RPMI7951 (cell line): ENCODE results near the gene HOXB3. TPM values are rescaled to one million over a fixed set of nuclear protein-coding genes. Genes with fewer than 3 reads are reported as not detected.
"Not testable (repeated sequence)": the region's sequence is repeated elsewhere in the genome, so short reads cannot be mapped to it uniquely, and the experiment has no call there.

Experiments used
- DNase-seq: peaks from one replicate; pipeline ENCODE4 v3.0.0-alpha.2; 2012; ENCODE audit warnings: low read depth
- total RNA-seq: library from RNA; depleted of rRNA; stranded (reverse); fragments of >200 nt; shearing (Covaris generic); gene quantifications from 2 replicates; pipeline ENCODE4 v1.2.3, GENCODE V29; 2014

The HOXB3 gene
- total RNA-seq, 1 experiment from 2014 or later, result 7.9 TPM

GRCh38 chr17:48545539-48545938, 44.5 kb downstream of the HOXB3 start:
- no peak for DNase-seq

GRCh38 chr17:48545022-48545375, 45.0 kb downstream of the HOXB3 start, which contains the start of gene HOXB2:
HOXB2 (minus strand) TSS chr17:48545109; CDS start chr17:48544911, 198 bp downstream.
- peak; percentile 61 for DNase-seq

- DNase-seq, result peak; percentile 83
These were observed 45.6 kb downstream of the HOXB3 start for GRCh38 chr17:48544349-48545021.

DNA sequence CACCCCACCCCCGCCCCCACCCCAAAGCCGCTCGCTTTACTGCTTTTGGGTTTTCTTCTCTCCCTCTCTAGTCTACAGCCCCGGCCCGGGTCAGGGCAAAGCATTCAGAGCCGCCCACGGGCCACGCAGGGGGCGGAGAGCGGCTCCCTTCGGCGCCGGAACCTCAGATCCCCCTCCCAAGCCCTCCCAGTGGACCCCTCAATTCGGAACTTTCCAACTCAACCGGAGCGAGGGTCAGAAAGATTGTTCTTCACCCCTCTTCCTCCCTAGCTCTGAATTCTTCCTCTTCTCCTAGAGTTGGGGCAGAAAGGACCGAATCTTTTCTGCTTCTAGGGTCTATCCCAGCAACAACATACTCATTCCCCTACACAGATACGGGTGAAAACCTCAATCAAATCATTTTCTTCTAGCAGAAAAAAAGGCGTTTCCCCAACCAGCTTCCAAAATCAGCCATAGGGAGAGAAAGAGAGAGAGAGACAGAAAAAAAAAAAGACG, 46.1 kb downstream of the HOXB3 start:
- DNase-seq, result no peak

DNA sequence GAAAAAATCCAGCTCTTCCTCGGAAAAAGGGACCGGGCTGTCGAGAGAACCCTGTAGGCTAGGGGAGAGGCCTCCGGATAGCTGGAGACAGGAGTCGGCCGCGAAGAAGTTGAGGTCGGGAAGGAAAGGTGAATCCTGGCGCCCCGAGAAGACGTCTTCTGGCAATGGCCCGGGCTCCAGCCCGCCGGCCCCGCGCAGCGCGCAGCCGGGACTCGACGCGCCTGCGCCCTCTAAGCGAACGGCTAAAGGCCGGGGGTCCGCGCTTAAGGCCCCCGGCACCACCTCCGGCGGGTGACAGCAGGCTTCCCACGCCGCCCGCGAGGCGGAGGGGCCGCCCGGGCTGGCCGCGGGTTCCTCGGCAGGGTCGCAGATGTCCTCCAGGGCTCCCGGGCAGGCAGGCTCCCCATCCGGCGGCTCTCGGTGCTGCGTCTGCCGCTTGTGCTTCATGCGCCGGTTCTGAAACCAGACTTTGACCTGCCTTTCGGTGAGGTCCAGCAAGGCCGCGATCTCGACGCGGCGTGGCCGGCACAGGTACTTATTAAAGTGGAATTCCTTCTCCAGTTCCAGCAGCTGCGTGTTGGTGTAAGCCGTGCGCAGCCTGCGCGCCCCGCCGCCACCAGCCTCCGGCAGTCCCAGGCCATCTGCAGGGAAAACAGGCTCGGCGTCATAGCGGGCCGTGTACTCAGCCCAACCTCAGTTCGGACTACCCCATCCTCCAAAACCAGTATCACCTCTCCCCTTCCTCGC, 46.8 kb downstream of the HOXB3 start:
- DNase-seq, result peak; percentile 75

DNA sequence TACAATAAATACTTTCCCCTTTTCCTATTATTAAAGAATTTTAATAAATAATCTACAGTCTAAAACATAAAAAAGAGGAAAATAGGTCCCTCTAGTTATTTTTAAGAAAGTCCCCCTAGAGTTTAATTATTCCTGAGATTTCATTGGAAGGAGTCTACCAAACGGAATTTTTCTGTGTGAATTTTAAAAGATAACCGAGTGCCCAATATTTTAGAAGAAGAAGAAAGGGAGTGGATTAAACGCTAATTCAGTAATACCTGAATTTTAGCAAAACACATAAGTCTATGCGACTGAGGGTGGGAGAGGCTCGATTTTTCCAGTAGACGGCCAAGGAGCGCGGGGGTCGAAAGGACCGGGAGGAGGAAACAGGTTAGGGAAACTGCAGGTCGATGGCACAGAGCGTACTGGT, 47.3 kb downstream of the HOXB3 start:
- no peak for DNase-seq

DNA sequence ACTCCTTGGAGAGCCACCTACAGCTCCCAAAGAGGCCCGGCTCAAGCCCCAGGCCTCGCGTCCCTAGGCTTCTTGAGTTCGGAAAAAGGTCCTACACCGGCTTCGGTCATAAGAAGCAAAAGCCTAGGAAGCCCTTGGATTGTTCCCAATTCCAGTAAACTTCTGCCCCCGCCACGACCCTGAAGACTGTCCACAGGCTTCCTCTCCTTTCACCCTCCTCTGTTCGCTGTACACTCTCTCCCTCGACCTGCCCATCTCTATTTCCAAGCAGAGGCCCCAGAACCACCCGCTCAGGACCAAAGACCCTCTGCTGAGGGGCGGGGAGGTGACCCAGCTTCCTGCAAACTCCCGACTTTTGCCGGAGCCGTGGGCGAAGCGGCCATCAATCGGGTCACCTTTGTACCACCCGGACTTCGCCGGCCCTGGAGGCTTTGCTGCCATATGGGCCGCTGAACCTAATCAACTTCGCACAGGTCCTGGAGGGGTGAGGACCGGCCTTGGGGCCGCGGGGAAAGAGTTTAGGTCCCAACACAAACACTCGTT, 47.9 kb downstream of the HOXB3 start:
- peak; percentile 65 for DNase-seq

- peak; percentile 82 for DNase-seq
These were observed 48.4 kb downstream of the HOXB3 start for GRCh38 chr17:48541577-48542113.

- peak; percentile 13 for DNase-seq
These were observed 48.9 kb downstream of the HOXB3 start for GRCh38 chr17:48541036-48541576.

- DNase-seq, result no peak
These were observed 49.8 kb downstream of the HOXB3 start for GRCh38 chr17:48540213-48540612.

GRCh38 chr17:48539177-48539576, 50.9 kb downstream of the HOXB3 start:
- peak; percentile 89 for DNase-seq

GRCh38 chr17:48537316-48537715, 52.7 kb downstream of the HOXB3 start:
- no peak for DNase-seq

GRCh38 chr17:48535793-48536559, 54.1 kb downstream of the HOXB3 start:
- not testable (repeated sequence) for DNase-seq

- no peak for DNase-seq
These were observed 57.8 kb downstream of the HOXB3 start for GRCh38 chr17:48532261-48532660.

DNA sequence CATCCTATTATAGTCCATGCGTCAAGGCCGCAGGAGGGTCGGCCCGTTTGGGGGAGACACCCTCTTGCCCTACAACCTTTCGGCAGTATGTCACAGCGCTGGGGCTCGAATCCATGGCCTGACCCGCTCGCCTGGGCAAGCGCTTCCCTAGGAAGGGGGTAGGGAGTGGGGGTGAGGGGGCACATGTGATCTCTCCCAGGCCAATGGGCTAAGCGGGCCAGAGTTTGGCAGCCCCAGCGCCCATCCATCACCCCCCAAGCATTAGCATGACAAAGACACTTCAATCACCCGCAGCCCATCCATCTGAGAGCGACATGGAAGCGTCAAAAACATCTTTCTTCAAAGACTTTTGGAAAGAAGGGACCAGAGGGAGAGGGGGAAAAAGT, 59.2 kb downstream of the HOXB3 start, which contains the start of gene HOXB1:
Gene HOXB1, minus strand, starts transcription at position 125 of the 386 bp plus-strand sequence. Its CDS starts 107 bp downstream, at position 18.
- DNase-seq, result no peak

GRCh38 chr17:48530208-48530886, 59.7 kb downstream of the HOXB3 start:
- no peak for DNase-seq

- DNase-seq, result no peak
These were observed 60.4 kb downstream of the HOXB3 start for GRCh38 chr17:48529683-48530009.

- no peak for DNase-seq
These were observed 60.9 kb downstream of the HOXB3 start for GRCh38 chr17:48528936-48529682.

DNA sequence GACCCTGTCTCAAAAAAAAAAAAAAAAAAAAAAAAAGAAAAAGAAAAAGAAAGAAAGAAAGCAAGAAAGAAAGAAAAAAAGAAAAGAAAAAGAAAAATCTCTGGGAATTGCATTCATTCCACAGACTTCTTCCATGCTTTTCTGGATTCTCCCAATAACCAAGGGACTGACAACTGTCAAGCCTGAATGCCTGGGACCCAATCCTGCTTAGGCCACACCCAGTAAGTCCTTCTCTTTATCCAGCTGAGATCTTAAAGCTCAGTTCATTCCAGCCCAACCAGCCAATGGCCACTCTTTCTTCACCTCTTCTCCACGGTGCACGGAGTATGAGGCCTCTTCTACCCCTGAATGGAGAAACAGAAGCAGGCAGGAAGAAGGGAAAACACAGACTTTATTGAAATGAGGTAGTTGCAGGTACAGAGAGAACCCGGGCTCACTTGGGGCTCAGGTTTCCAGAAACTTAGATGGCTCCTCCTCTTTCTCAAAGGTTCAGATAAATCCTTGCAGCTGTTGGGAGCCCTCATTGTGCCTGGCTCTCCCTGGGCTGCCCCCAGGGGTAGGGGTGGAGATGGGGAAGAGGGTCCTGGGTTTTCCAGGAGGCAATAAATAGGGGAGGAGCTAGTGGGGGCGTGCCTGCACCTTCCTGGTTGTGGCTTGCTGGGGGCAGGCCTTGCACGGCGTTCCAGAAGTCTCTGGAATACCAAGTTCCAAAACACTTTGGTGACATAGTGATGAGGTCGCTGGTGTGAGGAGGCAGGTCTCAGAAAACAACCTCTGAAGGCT, 61.7 kb downstream of the HOXB3 start:
- no peak for DNase-seq
